NCI-H524 (cell line): ENCODE measurements around the gene LRRTM3.

Experiments
- DNase-seq, 2 experiments: peaks; one replicate each; lab custom pipeline; 2025; lab: John Stamatoyannopoulos, UW

LRRTM3 gene

GRCh38 chr10:66925896-66926715 is at the start of gene LRRTM3:
TSS of gene LRRTM3 (plus strand) at chr10:66926036.
- peak; percentile 10 to 72 for DNase-seq

GRCh38 chr10:66877361-66877760 is 48.5 kb upstream of the LRRTM3 start:
- no peak for DNase-seq

GRCh38 chr10:66880292-66880691 is 45.5 kb upstream of the LRRTM3 start:
- DNase-seq: no peak

DNA sequence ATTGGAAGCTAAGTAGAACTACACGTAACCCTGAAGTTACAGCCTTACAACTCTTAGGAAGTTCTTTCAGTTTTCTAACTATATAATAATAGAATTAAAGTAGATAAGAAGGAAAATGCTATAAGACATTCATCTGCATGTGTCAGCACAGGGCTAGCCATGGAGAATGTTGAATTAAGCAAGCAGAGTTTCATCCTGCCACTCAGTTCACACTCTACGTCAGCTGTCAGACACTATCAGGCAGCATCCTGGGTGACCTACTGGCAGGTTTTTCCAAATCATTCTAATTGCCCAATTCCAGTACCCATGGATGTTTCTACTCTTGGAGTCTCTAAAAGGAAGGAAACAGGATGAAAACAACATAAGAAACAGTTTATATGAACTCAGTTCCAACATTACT is 45.0 kb upstream of the LRRTM3 start:
- DNase-seq: no peak

GRCh38 chr10:66881814-66882213 is 44.0 kb upstream of the LRRTM3 start:
- no peak for DNase-seq

DNA sequence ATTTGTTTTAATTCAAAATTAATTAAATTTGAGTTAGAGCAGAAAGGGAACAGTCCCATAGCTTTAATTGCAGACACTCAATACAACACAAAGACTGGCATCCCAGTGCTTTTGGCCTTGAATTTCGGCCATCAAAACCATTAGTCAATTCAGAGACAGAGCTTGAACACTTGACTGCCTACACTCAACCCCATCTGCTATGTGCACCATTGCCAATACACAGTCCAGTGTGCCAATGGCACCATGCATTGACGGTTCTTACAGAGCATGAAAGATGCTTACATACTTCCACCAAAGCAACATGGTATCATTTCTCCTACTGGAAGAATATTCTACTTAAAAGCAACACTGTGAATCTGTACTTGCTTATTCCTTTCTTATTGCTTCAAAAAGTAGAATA is 43.6 kb upstream of the LRRTM3 start:
- no peak for DNase-seq

GRCh38 chr10:66886848-66887247 is 39.0 kb upstream of the LRRTM3 start:
- no peak for DNase-seq

DNA sequence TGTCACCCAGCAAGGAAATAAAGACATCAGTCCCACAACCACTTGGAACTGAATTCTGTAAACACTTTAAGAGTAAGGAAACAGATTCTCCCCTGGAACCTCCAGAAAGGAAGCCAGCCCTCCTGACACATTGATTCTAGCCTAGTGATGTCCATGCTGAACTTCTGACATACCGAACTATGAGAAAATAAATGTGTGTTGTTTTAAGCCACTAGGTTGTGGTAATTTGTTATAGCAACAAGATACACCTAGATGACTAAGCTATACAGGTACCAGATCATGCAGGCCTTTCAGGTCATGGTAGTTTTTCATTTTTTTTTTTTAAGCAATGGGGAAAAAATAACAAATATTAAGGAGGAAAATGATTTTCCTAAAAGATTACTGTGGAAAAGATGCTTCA is 37.6 kb upstream of the LRRTM3 start:
- no peak for DNase-seq

DNA sequence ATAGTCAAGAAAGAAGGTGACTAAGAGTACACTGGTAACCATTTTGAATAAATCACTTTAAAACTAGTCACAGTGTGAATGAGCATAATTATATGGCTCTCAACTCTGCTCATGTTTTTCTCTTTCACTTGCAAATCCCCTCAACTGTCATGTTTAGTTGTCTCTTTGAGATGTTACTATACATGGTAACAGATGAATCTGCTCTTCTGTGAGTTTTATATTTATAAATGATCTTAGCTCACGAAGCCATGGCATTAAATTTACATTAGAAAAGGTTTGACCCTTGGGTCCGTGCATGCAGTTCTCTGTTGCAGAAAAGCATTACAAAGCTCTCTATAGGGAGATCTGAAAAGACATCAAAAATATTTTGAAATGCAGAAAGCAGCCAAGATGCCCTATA is 33.0 kb upstream of the LRRTM3 start:
- DNase-seq: no peak

DNA sequence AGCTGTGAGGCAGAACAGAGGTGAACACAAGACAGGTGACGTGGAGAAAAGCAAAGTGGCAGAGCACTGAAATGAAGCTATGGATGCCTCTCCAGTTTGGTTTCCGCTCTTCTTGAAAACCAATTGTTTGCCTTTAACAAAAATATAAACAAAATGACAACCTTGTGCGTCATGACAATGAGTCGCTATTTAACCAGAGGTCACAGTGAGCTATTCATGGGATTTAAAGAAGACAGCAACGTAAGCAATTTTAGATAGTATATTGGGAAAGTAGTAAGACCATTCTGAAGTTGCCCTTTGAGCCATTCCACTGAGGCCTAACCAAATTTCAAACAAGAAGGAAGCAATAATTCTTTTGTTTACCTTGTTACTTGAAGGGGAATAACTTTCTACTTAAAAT is 15.2 kb upstream of the LRRTM3 start:
- DNase-seq: no peak

DNA sequence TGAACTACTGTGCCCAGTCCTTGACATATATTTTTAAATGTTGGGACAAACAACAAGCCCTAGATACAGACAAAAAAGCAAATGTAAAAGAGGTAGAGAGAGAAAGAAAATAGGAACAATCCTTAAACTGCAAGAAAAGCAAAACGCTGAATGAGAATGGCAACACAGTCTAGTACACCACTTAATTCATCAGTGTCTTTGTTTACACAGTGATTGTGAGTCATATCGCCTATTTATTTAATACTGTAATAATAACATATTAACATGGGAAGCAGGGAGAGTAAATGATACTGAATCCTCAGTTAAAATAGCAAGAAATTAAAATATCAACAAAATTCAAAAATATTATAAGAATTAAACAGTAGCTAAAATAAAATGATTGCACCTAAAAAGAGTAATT is 9.8 kb upstream of the LRRTM3 start:
- DNase-seq: no peak

- DNase-seq: no peak
Observed at GRCh38 chr10:66917104-66917503, 8.7 kb upstream of the LRRTM3 start.

- DNase-seq: no peak
Observed at GRCh38 chr10:66919248-66919647, 6.6 kb upstream of the LRRTM3 start.

- DNase-seq: no peak
Observed at GRCh38 chr10:66924674-66925345, 1.0 kb upstream of the LRRTM3 start.

GRCh38 chr10:66925373-66925772 is 463 bp upstream of the LRRTM3 start:
- DNase-seq: no peak

DNA sequence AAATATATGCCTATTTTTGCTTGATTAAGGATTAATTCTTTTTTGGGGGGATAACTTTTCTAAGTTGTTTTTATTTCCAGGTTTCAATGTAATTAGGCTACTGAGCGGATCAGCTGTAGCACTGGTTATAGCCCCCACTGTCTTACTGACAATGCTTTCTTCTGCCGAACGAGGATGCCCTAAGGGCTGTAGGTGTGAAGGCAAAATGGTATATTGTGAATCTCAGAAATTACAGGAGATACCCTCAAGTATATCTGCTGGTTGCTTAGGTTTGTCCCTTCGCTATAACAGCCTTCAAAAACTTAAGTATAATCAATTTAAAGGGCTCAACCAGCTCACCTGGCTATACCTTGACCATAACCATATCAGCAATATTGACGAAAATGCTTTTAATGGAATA is 1.0 kb downstream of the LRRTM3 start:
- DNase-seq: no peak

- DNase-seq: no peak
Observed at GRCh38 chr10:66927251-66927935, 1.6 kb downstream of the LRRTM3 start.

GRCh38 chr10:66927971-66928770 is 2.3 kb downstream of the LRRTM3 start:
- peak in 1 of 2 experiments; percentile 37 for DNase-seq

- DNase-seq: no peak
Observed at GRCh38 chr10:66928776-66929175, 2.9 kb downstream of the LRRTM3 start.

- DNase-seq: no peak
Observed at GRCh38 chr10:66929375-66929774, 3.5 kb downstream of the LRRTM3 start.

DNA sequence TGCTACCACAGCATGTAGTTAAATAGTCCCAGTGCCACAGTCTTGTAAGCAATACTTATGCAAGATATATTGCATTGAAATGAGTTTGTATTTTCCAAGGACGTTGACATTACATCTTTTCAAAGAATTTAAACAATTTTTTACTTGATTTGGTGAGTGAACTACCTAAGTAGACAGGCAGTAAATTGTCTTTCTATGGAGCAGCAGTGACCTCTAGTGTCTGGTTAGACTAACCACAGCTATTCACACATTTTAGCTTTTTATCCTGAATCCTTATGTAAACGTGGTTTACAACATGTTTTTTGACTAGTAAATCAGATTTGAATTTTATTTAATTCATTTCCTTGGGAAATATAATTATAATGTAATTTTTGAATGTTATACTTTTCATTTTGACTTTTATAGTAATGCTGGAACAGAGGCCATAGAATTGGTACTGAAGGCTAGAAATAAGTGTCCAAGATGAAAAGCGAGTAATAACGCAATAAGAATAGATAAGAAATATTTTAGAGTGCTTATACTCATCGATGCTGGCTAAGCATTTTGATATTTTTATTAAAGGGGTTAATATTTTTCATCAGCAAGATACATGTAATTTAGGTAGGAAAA is 5.6 kb downstream of the LRRTM3 start:
- DNase-seq: peak in 1 of 2 experiments; percentile 29

- no peak for DNase-seq
Observed at GRCh38 chr10:66931949-66932343, 6.1 kb downstream of the LRRTM3 start.
